NCI-H146 (cell line): ENCODE results near the gene OR2T6.
"Not testable (repeated sequence)": the region's sequence is repeated elsewhere in the genome, so short reads cannot be mapped to it uniquely, and the experiment has no call there.

ENCODE experiments used
- DNase-seq: peaks from one replicate; lab custom pipeline; 2025; lab: John Stamatoyannopoulos, UW

The OR2T6 gene

DNA sequence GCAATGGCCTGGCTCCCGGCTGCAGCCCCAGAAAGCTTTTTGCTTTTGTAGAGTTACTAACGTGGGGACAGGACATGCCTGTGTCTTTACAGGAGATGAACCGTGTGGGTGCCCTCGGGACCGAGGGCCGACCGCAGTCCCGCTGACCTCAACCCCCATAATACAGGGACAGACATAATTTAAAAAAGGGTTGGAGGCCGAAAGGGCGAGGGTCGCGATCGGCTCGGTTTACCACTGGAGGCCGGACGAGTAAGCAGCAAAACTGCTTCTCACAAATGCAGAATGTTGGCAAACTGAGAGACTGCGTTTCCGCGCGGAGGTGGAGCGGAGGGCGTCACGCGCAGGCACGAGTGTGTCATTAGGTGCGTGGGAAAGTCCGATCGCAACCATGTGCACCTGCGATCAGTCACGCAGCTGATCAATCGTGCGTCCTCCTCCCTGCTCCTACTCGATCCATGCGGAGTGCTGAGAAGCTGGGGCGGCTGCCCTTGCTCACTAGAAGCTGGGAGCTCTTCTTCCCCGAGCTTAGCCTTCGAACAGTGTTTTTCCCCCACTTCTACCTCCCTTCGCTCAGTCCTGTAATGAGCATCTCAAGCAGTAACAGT is 58.4 kb downstream of the OR2T6 start:
- not testable (repeated sequence) for DNase-seq

DNA sequence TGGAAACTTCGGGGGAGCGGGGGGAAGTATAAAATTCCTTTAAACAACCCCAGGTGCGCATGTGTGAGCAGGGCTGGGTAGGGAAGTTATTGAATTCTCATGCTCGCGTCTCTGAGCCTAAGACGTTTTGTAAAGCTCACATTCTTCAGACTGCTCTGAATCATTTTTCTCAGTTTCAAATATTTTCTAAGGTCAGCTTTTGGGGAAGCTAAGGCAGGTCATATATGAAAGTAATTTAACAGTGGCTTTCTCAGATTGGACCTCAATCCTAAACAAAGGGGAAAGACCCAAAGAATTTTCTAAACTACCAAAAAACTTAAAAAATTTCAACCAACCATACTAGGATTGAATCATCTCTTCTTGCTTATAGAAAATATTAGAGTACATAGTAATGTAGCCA is 59.4 kb downstream of the OR2T6 start:
- not testable (repeated sequence) for DNase-seq

DNA sequence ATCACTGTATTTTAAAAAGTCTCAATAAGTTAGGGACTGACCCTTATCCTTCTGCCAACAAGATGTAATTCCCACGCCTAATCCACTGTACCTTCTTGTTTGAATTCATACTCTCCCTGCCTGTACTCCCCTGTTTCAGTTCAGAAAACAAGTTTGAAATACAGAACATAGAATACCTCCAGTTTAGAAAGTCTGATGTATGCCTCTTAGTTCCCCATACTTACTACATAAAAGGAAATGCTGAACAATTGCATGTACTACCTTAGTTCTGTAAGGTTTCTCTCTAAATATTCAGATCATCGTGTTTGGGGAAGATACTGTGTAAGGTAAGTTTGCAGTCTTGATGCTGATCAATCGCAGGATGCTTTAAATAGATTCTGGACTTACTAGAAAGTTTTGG is 60.8 kb downstream of the OR2T6 start:
- DNase-seq = not testable (repeated sequence)

DNA sequence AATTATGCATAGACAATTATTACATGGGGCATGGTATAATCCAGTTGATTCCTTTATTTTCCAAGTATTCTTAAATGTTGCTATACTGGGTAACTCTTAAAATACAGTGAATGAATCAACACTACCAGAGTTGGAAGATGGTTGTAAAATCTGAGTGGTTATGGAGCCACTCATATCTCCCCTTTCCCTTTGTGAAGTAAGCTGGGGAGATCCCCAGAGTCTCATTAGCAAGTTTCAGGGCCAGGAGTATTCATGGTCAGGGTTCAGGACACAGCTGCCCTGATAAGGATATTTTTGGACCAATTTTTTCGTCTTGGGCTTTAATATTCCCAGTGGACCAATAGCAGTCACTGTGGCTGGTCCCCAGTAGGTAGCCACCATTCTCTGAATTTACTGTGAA is 63.1 kb downstream of the OR2T6 start:
- not testable (repeated sequence) for DNase-seq

DNA sequence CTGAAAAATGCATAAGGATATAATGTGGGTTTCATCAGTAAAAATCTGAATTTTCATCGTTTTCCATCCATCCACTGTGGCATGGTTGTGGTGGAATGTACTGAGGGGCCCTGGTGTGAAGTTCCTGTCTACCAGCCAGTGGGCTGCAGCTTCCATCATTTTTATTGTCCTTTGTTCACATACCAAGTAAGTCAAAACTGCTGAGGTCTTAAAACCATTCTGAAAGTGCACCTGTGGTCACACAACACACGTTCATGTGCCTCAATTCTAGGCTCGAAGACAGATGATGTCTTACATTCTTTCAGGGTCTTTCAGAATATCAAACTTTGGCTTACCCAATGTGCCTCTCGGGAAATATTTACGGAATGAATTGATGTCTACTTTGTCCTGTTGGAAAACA is 63.7 kb downstream of the OR2T6 start:
- not testable (repeated sequence) for DNase-seq
